COLO668 (cell line): ENCODE results near the gene STPG3.

ENCODE experiments used
- DNase-seq: peaks from one replicate; lab custom pipeline; 2025; ENCODE audit not compliant: unreplicated experiment; lab: John Stamatoyannopoulos, UW

The STPG3 gene

DNA sequence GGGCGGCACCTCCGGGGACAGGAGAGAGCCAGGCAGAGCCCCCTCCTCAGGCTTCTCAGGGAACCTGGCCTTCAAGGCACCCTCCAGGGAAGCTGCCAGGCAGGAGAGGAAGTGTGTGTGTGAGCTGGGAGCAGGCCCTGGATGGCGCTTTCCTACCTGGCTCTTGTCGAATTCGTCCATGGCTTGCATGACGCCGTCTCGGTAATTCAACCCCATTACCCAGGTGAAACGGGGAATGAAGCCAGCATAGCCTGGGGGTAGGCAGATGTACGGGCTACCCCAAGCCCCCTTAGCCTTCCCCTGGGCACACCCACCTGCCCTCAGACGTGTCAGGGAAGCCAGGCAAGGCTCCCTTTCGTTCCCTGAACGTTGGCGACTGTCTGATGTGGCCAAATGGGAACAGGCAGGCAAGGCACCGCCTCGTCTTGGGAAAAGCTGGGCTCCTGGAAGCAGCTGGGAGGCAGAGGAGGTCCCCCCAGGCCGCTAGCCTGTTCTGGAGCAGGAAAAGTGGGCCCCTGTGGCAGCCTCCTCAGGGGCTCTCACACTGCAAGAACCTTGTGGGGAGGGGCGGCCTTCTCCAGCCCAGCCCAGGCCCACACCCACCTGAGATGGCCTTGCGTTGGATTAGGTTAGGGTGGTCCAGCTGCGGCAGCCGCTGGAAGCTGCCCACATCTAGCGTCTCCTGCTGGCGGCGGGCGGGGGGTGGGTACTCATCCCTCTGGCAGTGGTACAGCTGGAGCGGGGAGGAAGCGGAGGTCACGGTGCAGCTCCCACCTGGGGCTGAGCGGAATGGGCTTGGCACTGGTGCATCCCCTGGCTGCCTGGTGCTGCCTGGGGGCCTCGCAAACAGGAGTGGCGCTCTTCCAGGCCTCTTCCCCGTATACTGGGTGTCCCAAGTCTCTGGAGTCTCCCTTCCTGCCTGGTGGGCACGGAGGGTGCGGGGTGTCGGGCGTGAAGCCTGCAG is 6.3 kb upstream of the STPG3 start:
- peak; percentile 73 for DNase-seq

DNA sequence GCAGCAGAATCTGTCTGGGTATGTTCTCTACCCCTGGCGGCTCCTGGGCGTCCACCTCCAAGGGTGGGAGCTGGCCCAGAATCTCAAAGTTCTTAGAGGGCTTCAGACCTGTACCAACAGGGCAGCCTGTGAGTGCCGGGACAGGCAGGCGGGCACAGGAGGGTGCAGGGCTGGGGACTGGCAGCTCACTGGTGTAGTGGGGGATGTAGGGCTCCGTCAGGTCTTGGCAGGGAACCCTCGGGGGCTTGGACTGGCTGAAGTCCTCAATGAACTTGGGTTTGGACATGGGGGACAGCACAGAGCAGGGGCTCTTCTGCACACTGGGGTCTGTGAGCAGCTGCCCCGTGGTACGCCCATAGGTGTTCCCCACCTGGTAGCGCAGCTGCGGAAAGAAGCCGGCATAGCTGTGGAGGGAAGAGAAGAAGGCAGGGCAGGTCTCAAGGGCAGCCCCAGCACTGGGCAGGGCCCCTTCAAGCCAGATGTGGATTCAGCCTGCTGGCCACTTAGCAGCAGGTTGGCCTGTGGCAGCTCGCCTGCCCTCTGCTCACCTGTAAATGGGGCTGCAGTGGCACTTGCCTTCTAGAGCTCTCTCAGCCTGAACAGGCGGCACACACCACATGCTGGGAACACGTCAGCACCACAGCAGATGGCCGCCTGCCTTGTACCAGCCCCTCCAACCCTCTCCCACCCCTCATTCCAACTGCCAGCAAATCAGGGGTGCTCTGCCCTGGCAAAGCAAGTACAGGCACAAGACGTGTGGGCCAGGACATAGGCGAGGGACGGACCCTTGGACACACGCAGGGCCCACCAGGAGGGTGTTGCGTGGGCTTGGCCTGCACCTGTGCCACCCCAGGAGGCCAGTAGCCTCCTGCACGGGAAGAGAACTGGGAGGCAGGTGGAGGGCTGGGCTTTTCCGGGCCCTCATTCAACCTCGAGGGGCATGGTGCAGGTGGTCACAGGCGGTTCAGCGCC is 5.3 kb upstream of the STPG3 start:
- DNase-seq, result peak; percentile 38

DNA sequence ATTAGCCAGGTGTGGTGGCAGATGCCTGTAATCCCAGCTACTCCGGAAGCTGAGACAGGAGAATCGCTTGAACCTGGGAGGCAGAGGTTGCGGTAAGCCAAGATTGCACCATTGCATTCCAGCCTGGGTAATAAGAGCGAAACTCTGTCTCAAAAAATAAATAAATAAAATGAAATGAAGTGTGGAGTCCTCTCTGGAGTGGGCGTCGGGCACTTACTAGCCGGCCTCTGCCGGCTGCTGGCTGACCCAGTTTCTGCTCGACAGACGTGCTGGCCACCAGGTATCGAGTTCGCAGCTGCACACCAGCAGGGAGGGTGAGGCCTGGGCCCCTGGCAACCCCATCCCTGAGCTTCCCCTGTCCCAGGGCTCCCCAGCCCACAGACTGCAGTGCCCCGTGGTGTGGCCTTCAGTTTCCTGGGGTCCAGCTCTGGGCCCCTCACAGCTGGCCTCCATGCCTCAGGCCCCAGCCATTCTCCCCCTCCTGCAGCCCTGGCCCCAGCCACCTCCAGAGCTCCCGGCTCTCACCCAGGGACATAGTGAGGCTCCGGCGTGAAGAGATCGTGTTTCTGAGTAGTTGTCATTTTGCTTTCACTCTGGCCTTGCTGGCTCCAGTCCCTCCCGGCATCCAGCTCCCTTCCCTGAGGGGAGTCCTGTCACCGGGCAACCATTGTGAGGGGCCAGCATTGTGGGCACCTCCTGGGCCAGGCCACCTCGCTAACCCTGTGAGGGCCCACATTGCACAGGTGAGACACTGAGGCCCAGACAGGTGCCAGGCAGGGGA is 3.8 kb upstream of the STPG3 start:
- peak; percentile 68 for DNase-seq

DNA sequence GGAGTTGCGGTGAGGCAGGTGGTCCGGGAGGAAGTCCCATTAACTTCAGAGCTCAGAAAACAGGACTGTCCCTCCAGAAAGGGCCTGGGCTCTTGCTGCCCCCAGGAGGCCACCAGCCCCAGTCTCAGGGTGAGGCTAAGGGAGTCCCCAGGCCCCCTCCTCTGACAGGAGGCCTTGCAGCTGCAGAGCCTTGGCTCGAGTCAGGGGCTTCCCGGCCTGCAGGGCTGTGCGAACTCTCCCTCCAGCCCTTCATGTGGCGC is 3.2 kb upstream of the STPG3 start:
- DNase-seq, result no peak

DNA sequence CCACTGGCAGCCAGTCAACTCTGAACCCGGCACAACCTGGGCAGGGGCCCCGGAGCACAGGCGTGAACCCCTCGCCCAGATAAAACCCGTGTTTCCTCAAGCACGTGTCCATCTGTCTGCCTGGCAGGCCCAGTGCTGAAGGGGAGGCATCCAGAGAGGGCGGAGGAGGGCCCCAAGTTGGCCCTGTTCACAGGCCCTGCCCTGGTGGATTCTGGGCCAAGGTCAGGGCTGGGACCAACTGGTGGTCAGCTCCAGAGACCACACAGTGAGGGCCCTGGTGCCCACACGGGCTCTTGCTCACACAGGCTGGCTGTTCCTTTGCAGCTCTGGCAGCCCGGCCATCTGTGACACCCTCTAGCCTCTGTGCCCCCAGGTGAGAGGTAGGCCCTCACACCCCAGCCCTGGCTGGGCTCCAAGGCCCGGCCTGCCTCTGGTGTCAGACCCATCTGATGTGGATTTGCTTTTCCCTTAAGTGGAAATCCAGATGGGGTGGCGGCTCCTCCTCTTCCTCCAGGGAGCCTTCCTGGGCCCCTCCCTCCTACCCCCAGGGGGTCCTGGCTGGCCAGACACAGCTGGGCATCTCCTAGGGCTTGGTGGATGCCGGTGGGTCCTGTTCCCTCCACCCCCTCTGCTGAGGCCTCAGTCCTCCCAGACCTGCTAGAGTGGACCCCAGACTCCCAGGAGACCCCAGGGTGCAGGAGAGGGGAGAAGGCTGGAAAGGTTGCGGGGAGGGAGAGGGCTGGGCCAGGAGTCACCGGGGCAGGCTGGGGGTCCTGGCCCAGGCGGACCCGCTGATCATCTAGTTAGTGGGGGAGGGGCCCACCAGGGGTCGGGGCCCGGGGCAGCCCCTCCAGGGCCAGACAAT is 525 bp upstream of the STPG3 start:
- no peak for DNase-seq

DNA sequence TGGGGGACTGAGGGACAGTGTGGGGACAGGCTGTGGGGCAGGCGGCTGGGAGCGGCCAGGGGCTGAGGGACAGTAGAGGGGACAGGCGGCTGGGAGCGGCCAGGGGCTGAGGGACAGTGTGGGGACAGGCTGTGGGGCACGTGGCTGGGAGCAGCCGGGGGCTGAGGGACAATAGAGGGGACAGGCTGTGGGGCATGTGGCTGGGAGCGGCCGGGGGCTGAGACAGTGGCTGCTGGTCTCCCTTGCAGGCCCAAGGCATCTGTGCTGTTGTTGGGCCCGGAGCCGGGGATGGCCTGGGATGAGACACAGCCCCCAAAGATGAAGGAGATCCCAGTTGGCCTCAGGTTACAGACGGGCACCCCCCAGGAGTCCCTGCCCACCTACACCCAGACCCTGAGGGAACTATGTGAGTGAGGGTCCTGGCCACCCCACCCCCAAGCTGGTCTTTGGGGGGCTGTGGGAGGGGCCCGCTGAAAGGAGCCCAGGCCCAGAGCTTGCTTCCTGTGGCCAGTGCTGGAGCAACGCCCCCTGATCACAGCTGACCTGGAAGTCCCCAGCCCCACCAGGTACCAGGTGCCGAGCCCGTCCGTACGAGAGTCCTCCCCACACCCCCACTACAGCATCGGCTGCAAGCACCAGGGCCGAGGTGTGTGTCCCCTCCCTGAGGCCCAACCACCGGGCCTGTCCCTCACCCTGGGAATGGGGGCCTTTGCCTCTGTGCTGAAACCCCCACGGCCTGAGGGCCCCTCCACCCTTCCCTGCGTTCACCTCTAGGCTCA is 593 bp downstream of the STPG3 start:
- DNase-seq, result no peak

- peak; percentile 82 for DNase-seq
Observed at GRCh38 chr9:137252555-137253506, 1.7 kb downstream of the STPG3 start.

GRCh38 chr9:137253717-137254623 is 2.9 kb downstream of the STPG3 start:
- DNase-seq, result peak; percentile 32

DNA sequence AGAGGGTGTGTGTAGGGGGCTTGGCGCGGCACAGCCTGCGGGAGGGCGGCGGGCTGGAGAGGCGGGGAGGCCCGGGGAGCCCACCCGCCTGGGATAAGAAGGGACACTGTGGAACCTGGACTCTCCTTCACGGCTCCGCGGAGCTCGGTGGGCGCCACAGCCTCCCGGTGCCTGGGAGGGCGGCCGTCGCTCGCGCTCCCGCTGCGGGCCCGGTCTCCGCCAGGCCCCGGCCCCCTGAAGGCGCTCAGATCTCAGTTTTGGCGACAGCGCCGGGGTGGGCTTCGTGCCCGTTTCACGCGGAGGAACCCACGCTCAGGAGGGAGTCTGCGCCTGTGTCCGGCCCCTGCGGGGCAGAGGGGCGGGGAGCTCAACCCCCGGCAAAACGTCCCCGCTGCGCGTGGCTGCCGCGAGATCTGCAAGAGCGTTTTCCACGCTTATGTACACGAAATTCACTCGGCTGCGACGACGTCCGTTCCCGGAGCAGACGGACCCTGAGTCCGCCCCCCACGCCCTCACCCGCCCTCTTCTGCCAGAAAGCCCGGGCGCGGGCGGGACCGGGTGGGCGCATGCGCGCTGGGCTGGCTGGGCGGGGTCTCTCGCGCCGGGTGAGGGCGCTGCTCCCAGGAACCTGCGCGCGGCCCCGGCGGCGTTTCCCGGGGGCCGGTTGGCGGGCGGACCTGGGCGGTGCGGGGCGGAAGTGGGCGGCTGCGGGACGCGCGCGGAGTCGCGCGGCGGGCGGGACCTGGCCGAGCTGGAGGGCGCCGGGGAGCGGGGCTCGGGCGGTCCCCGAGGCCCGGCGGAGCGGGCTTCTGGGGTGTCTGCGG is 3.8 kb downstream of the STPG3 start, which contains the start of gene NELFB:
TSS of gene NELFB (plus strand) at position 704 of the 824 bp plus-strand sequence.
- DNase-seq, result peak; percentile 93

DNA sequence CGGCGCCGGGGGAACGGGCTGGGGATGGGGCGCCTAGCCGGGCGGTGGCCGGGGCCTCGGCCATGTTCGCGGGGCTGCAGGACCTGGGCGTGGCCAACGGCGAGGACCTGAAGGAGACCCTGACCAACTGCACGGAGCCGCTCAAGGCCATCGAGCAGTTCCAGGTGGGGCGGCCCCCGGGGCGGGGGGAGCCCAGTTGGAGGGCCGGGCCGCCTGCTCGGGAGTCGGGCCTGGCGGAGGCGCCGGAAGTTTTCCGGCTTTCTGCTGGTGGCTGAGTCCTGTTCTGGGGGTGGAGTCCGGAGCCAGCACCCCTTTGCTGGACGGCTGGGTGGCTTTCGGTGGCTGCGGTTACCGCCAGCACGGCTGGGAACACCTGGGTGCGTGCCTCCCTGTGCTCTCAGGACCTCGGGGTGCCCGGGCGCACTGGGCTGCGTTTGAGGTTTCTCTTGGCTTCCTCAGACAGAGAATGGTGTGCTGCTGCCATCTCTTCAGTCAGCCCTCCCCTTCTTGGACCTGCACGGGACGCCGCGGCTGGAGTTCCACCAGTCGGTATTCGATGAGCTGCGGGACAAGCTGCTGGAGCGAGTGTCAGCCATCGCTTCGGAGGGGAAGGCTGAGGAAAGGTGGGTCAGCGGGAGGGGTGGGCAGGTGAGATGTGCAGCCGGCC is 4.5 kb downstream of the STPG3 start:
- peak; percentile 80 for DNase-seq

DNA sequence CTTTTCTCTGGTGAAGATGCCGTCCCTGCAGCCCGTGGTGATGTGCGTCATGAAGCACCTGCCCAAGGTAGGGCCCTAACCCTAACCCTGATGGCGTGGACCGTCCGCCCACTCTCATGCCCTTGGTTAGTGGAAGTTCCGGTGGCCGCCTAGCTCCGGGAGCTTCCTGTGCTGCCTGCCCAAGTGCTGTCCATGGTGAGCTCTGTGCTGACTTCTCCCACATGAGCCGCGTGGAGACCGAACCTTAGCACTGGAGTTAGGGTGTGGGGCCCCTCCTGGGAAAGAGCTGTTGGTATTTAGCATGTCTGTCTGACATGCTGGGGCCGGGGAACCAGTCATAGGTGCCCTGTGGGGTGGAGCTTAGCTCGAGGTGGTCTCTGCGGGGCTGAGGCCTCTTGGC is 5.3 kb downstream of the STPG3 start:
- DNase-seq, result no peak

DNA sequence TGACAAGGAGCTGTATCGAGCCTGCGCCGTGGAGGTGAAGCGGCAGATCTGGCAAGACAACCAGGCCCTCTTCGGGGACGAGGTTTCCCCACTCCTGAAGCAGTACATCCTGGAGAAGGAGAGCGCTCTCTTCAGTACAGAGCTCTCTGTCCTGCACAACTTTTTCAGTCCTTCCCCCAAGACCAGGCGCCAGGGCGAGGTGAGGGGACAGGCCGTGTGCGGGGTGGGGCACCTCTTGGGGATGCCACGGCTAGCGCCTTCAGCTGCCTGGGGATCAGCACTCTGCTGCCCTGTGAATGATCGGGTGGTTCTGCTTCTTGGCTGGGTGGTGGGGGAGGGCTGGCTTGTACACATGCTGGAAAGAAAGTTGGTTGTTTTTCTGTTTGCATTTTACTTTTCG is 5.8 kb downstream of the STPG3 start:
- DNase-seq, result no peak

DNA sequence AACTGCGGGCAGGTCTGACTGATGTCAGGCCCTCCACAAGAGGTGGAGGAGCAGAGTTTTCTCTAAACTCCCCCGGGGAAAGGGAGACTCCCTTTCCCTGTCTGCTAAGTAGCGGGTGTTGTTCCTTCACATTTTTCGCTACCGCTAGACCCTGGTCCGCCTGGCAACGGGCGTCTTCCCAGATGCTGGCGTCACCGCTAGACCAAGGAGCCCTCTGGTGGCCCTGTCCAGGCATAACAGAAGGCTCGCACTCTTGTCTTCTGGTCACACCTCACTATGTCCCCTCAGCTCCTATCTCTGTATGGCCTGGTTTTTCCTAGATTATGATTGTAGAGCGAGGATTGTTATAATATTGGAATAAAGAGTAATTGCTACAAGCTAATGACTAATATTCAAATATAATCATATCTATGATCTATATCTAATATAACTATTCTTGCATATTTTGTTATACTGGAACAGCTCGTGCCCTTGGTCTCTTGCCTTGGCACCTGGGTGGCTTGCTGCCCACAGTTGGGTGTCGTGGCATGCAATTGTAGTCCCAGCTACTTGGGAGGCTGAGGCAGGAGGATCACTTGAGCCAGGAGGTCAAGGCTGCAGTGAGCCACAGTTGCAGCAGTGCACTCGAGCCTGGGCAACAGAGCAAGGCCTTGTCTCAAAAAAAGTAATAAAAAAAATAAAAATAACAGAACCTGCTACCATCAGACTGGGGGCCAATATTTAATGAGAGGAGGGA is 11.3 kb downstream of the STPG3 start:
- DNase-seq, result peak; percentile 16

GRCh38 chr9:137262909-137263285 is 11.8 kb downstream of the STPG3 start:
- no peak for DNase-seq

DNA sequence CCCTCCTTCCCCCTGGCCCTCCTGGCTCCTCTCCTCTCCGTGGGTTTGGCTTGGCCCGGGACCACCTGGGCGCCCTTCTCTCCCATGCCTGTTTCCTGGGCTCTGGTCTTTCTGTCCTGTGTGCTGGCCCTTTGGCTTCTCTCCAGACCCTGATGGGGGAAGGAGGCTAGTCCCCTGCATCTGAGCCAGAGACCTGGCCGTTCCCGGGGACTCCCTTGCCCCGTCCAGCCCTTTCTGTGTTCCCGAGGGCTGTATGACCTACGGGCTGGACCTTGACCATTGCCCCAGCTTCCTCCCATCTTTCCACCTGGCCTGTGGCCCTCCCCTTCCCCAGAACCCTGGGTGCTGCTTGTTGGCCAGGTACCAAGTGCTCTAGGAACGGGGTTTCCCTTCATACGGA is 12.4 kb downstream of the STPG3 start:
- no peak for DNase-seq
